HG02970 (cell line): ENCODE data around the gene SBF1.
"Not testable (repeated sequence)": the region's sequence is repeated elsewhere in the genome, so short reads cannot be mapped to it uniquely, and the experiment has no call there.

Source experiments
- ATAC-seq: cut with Tn5 transposase; IDR thresholded peaks from one replicate; pipeline ENCODE4 v1.9.1; 2021; ENCODE audit warnings: mild to moderate bottlenecking, moderate library complexity, moderate number of reproducible peaks; ENCODE audit not compliant: unreplicated experiment, low FRiP score

SBF1 gene

GRCh38 chr22:50474710-50475651, at the start of gene SBF1:
TSS of gene SBF1 (minus strand) at chr22:50475035. CDS start at chr22:50474840, 195 bp downstream.
- ATAC-seq: peak; percentile 84

GRCh38 chr22:50523806-50524675, 49.2 kb upstream of the SBF1 start:
- ATAC-seq: no peak

GRCh38 chr22:50523458-50523805, 48.6 kb upstream of the SBF1 start:
- no peak for ATAC-seq

- ATAC-seq: no peak
These were observed 48.1 kb upstream of the SBF1 start for GRCh38 chr22:50522806-50523438.

GRCh38 chr22:50522208-50522805, 47.5 kb upstream of the SBF1 start:
- no peak for ATAC-seq

GRCh38 chr22:50521710-50522109, 46.9 kb upstream of the SBF1 start:
- ATAC-seq: no peak

- no peak for ATAC-seq
These were observed 46.1 kb upstream of the SBF1 start for GRCh38 chr22:50520826-50521453.

GRCh38 chr22:50520184-50520583, 45.3 kb upstream of the SBF1 start:
- ATAC-seq: not testable (repeated sequence)

GRCh38 chr22:50519151-50519550, 44.3 kb upstream of the SBF1 start:
- ATAC-seq: no peak

- no peak for ATAC-seq
These were observed 43.8 kb upstream of the SBF1 start for GRCh38 chr22:50518606-50519005.

GRCh38 chr22:50517495-50518260, 42.8 kb upstream of the SBF1 start:
- no peak for ATAC-seq

GRCh38 chr22:50516891-50517290, 42.1 kb upstream of the SBF1 start:
- ATAC-seq: no peak

GRCh38 chr22:50516068-50516467, 41.2 kb upstream of the SBF1 start:
- ATAC-seq: no peak

- no peak for ATAC-seq
These were observed 38.3 kb upstream of the SBF1 start for GRCh38 chr22:50513175-50513574.

GRCh38 chr22:50508897-50509296, 34.1 kb upstream of the SBF1 start:
- ATAC-seq: no peak

- ATAC-seq: peak; percentile 73
These were observed 33.4 kb upstream of the SBF1 start, which contains the start of gene NCAPH2 for GRCh38 chr22:50507991-50508884. TSS of gene NCAPH2 (plus strand) at chr22:50508224. CDS start at chr22:50508338, 114 bp downstream.

- ATAC-seq: peak; percentile 58
These were observed 32.7 kb upstream of the SBF1 start, which contains the start of gene LMF2 for GRCh38 chr22:50507421-50507990. TSS of gene LMF2 (minus strand) at chr22:50507702. CDS start at chr22:50507675, 27 bp downstream.
